ENCODE results near the gene TRAPPC5. TPM values are rescaled to one million over a fixed set of nuclear protein-coding genes. Genes with fewer than 3 reads are reported as not detected.

TRAPPC5 gene
- total RNA-seq, 1 experiment from 2014 or later, result 317 TPM

GRCh38 chr19:7637374-7638256 lies 43.0 kb upstream of the TRAPPC5 start:
- Histone ChIP-seq H3K27ac (ENCODE audit: low read length) (peak overlapping the region; percentile 28), H3F3A (ENCODE audit: low read length, unreplicated experiment) (no peaks in the 10 kb centered on the region), H3K79me2 (ENCODE audit: low read length) (peaks cover 23% of the 10 kb centered on the region), H3K27me3 (ENCODE audit: low read length) (no peaks in the 10 kb centered on the region), H2AFZ (ENCODE audit: low read length) (peak overlapping the region; percentile 58), H3K9me2 (replicated peaks; ENCODE audit: low read length) (no peaks in the 10 kb centered on the region), H3K4me1 (ENCODE audit: insufficient read depth, low read length) (peaks cover 3% of the 10 kb centered on the region; the same call in 1 of the 2 replicates), H3K4me3 (ENCODE audit: low read length) (peak overlapping the region; percentile 88), H3K9ac (ENCODE audit: low read length) (peak overlapping the region; percentile 90), H3K4me2 (ENCODE audit: low read length) (peak overlapping the region; percentile 91), H4K20me1 (ENCODE audit: low read length) (no peaks in the 10 kb centered on the region), H3K36me3 (ENCODE audit: low read depth, low read length) (no peaks in the 10 kb centered on the region), H3K9me3 (ENCODE audit: low read length) (no peaks in the 10 kb centered on the region)
- POLR2A ChIA-PET (ENCODE audit: unreplicated experiment), result no interaction called here
- BruUV-seq (replicated peaks), result TSS peak; percentile 67
- intact Hi-C loops (cut with micrococcal nuclease), result no loop called here
- CTCF ChIA-PET, result interaction anchor here (0.7 to 1.4 kb wide), 3 partner anchors 43 to 131 kb away, joined by 3 to 6 read pairs (median 5); partner anchors contain the start of gene TRAPPC5
- TF ChIP-seq CTCF (conservative IDR thresholded peaks at IDR 0.05; ENCODE audit: low read depth, low read length) (no peak), EZH2 (IDR thresholded peaks at IDR 0.05; ENCODE audit: low read length, unreplicated experiment) (no peak), EZH2phosphoT487 (IDR thresholded peaks at IDR 0.05; ENCODE audit: borderline replicate concordance, low read length) (no peak)
- peak; percentile 42 for DNase-seq
- peak; percentile 63 for ATAC-seq

- no peaks in the 10 kb centered on the region for H3K36me3 ChIP-seq (ENCODE audit: low read depth, low read length)
- no peaks in the 10 kb centered on the region for H3K9me3 ChIP-seq (ENCODE audit: low read length)
- peaks cover 3% of the 10 kb centered on the region; the same call in 1 of the 2 replicates for H3K4me1 ChIP-seq (ENCODE audit: insufficient read depth, low read length)
- intact Hi-C loops (cut with micrococcal nuclease), result no loop called here
- ATAC-seq (no peak), DNase-seq (no peak)
- H3K9me2 ChIP-seq (replicated peaks; ENCODE audit: low read length), result no peaks in the 10 kb centered on the region
- H3K79me2 ChIP-seq (ENCODE audit: low read length), result peaks cover 23% of the 10 kb centered on the region
- H2AFZ ChIP-seq (ENCODE audit: low read length), result no peak overlapping the region
- H3K27ac ChIP-seq (ENCODE audit: low read length), result no peak overlapping the region
- no peak overlapping the region for H3K4me3 ChIP-seq (ENCODE audit: low read length)
- ChIA-PET CTCF (no interaction called here), POLR2A (ENCODE audit: unreplicated experiment) (no interaction called here)
- H3K27me3 ChIP-seq (ENCODE audit: low read length), result no peaks in the 10 kb centered on the region
- no peaks in the 10 kb centered on the region for H3F3A ChIP-seq (ENCODE audit: low read length, unreplicated experiment)
- no peak overlapping the region for H3K9ac ChIP-seq (ENCODE audit: low read length)
- BruUV-seq (replicated peaks), result no TSS peak
- TF ChIP-seq EZH2 (IDR thresholded peaks at IDR 0.05; ENCODE audit: low read length, unreplicated experiment) (no peak), CTCF (conservative IDR thresholded peaks at IDR 0.05; ENCODE audit: low read depth, low read length) (no peak), EZH2phosphoT487 (IDR thresholded peaks at IDR 0.05; ENCODE audit: borderline replicate concordance, low read length) (no peak)
- H3K4me2 ChIP-seq (ENCODE audit: low read length), result no peak overlapping the region
- H4K20me1 ChIP-seq (ENCODE audit: low read length), result no peaks in the 10 kb centered on the region
Observed at GRCh38 chr19:7638802-7639465, 41.7 kb upstream of the TRAPPC5 start.
